ENCODE data around the gene CEACAM1.
"Not testable (repeated sequence)": the region's sequence is repeated elsewhere in the genome, so short reads cannot be mapped to it uniquely, and the experiment has no call there.

CEACAM1 gene

DNA sequence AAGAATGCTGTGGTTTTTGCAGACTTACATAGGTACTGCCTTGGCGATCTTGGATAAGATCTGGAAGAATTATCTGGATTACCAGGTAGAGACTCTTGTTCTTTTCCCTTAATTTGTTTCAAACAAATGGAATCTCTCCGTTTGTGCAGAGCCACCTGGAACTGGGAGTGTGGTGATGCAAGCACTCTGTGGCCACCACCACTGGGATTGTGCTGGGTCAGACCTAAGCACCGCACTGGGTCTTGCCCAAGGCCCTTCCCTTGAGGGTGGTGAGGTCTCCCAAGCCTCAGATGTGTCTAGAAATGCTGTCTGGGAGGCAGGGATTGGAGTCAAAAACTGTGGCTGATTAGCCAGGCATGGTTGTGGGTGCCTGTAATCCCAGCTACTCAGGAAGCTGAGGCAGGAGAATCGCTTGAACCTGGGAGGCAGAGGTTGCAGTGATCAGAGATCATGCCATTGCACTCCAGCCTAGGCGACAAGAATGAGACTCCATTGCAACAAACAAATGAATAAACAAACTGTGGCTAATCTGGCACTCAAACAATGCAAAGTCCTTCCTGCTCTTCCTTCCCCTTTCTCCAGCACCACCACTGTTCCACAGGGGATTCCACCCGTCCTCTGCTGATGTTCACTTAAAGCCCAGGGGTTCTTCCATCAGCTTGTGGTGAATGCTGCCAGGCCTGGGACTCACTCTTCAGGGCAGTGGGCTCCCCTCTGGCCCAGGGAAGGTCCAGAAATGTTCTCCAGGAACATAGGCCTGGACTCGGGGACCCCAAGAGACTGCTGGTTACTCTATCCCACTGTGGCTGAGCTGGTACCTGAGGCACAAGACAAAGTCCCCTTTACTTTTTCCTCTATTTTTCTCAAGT lies 10.8 kb upstream of the CEACAM1 start (continued):
- TF ChIP-seq, protein P1, sequence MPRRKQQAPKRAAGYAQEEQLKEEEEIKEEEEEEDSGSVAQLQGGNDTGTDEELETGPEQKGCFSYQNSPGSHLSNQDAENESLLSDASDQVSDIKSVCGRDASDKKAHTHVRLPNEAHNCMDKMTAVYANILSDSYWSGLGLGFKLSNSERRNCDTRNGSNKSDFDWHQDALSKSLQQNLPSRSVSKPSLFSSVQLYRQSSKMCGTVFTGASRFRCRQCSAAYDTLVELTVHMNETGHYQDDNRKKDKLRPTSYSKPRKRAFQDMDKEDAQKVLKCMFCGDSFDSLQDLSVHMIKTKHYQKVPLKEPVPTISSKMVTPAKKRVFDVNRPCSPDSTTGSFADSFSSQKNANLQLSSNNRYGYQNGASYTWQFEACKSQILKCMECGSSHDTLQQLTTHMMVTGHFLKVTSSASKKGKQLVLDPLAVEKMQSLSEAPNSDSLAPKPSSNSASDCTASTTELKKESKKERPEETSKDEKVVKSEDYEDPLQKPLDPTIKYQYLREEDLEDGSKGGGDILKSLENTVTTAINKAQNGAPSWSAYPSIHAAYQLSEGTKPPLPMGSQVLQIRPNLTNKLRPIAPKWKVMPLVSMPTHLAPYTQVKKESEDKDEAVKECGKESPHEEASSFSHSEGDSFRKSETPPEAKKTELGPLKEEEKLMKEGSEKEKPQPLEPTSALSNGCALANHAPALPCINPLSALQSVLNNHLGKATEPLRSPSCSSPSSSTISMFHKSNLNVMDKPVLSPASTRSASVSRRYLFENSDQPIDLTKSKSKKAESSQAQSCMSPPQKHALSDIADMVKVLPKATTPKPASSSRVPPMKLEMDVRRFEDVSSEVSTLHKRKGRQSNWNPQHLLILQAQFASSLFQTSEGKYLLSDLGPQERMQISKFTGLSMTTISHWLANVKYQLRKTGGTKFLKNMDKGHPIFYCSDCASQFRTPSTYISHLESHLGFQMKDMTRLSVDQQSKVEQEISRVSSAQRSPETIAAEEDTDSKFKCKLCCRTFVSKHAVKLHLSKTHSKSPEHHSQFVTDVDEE (CRISPR knock-in tag; IDR thresholded peaks at IDR 0.05), result no peak
- no peak for TF ChIP-seq TOX (CRISPR knock-in tag; IDR thresholded peaks at IDR 0.05; ENCODE audit: borderline replicate concordance)
- no peak for TF ChIP-seq ZNF565 (CRISPR knock-in tag; conservative IDR thresholded peaks at IDR 0.05; ENCODE audit: low read depth)

DNA sequence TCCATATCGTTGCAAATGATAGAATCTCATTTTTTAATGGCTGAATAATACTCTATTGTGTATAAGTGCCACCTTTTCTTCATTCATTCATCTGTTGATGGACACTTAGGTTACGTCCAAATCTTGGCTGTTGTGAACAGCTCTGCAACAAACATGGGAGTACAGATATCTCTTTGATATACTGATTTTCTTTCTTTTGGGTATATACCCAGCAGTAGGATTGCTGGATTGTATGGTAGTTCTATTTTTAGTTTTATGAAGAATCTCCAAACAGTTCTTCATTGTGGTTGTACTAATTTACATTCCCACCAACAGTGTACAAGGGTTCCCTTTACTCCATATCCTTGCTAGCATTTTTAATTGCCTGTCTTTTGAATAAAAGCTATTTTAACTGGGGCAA lies 7.0 kb upstream of the CEACAM1 start:
- ATAC-seq, result not testable (repeated sequence)

DNA sequence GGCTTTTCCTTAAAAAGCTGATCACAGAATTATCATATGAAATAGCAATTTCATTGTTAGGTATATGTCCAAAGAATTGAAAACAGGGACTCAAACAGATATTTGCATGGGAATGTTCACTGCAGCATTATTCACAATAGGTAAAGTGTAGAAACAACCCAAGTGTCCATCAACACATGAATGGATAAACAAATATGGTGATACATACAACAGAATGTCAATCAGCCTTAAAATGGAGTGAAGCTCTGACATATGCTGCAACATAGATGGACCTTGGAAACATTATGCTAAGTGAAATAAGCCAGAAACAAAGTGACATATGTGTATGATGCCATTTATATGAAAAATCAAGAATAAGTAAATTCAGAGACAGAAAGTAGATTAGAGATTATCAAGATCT lies 6.1 kb upstream of the CEACAM1 start:
- no peak for ATAC-seq
- TF ChIP-seq OSR1 (CRISPR knock-in tag; IDR thresholded peaks at IDR 0.05) (no peak), ZC3H10 (CRISPR knock-in tag; IDR thresholded peaks at IDR 0.05) (no peak)

DNA sequence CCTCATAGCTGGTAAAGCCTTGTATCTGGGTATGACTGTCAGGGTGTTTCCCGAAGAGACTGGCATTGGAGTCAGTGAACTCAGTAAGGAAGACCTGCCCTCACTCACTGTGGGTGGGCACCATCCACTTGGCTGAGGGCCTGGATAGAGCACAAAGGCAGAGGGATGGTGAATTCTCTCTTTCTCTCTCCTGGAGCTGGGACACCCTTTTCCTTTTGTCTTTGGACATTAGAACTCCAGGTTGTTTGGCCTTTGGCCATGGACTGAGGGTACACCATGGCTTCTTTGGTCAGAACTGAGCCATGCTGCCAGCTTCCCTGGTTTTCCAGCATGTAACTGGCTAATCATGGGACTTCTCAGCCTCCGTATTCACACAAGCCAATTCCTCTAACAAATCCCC lies 4.6 kb upstream of the CEACAM1 start:
- ATAC-seq, result no peak
- TF ChIP-seq ZC3H10 (CRISPR knock-in tag; IDR thresholded peaks at IDR 0.05) (no peak), OSR1 (CRISPR knock-in tag; IDR thresholded peaks at IDR 0.05) (no peak), GLIS3 (CRISPR knock-in tag; IDR thresholded peaks at IDR 0.05) (no peak), ZNF8 (CRISPR knock-in tag; IDR thresholded peaks at IDR 0.05) (no peak), CSDC2 (CRISPR knock-in tag; IDR thresholded peaks at IDR 0.05) (no peak), ZFP30 (CRISPR knock-in tag; IDR thresholded peaks at IDR 0.05) (no peak), RARB (CRISPR knock-in tag; IDR thresholded peaks at IDR 0.05) (no peak), ESRRG (CRISPR knock-in tag; IDR thresholded peaks at IDR 0.05) (no peak), ARNTL (CRISPR knock-in tag; IDR thresholded peaks at IDR 0.05; ENCODE audit: borderline replicate concordance, low read depth) (no peak), ISL1 (CRISPR knock-in tag; IDR thresholded peaks at IDR 0.05) (no peak), PPARA (CRISPR knock-in tag; IDR thresholded peaks at IDR 0.05; ENCODE audit: borderline replicate concordance) (no peak), TOX (CRISPR knock-in tag; IDR thresholded peaks at IDR 0.05; ENCODE audit: borderline replicate concordance) (no peak), ZNF70 (CRISPR knock-in tag; IDR thresholded peaks at IDR 0.05) (no peak), BACH2 (CRISPR knock-in tag; IDR thresholded peaks at IDR 0.05; ENCODE audit: borderline replicate concordance) (no peak)
- TF ChIP-seq, protein P2, sequence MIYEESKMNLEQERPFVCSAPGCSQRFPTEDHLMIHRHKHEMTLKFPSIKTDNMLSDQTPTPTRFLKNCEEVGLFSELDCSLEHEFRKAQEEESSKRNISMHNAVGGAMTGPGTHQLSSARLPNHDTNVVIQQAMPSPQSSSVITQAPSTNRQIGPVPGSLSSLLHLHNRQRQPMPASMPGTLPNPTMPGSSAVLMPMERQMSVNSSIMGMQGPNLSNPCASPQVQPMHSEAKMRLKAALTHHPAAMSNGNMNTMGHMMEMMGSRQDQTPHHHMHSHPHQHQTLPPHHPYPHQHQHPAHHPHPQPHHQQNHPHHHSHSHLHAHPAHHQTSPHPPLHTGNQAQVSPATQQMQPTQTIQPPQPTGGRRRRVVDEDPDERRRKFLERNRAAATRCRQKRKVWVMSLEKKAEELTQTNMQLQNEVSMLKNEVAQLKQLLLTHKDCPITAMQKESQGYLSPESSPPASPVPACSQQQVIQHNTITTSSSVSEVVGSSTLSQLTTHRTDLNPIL (CRISPR knock-in tag; IDR thresholded peaks at IDR 0.05; ENCODE audit: low read depth), result no peak
- TF ChIP-seq, protein P3, sequence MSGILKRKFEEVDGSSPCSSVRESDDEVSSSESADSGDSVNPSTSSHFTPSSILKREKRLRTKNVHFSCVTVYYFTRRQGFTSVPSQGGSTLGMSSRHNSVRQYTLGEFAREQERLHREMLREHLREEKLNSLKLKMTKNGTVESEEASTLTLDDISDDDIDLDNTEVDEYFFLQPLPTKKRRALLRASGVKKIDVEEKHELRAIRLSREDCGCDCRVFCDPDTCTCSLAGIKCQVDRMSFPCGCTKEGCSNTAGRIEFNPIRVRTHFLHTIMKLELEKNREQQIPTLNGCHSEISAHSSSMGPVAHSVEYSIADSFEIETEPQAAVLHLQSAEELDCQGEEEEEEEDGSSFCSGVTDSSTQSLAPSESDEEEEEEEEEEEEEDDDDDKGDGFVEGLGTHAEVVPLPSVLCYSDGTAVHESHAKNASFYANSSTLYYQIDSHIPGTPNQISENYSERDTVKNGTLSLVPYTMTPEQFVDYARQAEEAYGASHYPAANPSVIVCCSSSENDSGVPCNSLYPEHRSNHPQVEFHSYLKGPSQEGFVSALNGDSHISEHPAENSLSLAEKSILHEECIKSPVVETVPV (CRISPR knock-in tag; IDR thresholded peaks at IDR 0.05), result no peak
- TF ChIP-seq, protein P4, sequence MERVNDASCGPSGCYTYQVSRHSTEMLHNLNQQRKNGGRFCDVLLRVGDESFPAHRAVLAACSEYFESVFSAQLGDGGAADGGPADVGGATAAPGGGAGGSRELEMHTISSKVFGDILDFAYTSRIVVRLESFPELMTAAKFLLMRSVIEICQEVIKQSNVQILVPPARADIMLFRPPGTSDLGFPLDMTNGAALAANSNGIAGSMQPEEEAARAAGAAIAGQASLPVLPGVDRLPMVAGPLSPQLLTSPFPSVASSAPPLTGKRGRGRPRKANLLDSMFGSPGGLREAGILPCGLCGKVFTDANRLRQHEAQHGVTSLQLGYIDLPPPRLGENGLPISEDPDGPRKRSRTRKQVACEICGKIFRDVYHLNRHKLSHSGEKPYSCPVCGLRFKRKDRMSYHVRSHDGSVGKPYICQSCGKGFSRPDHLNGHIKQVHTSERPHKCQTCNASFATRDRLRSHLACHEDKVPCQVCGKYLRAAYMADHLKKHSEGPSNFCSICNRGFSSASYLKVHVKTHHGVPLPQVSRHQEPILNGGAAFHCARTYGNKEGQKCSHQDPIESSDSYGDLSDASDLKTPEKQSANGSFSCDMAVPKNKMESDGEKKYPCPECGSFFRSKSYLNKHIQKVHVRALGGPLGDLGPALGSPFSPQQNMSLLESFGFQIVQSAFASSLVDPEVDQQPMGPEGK (CRISPR knock-in tag; IDR thresholded peaks at IDR 0.05; ENCODE audit: borderline replicate concordance), result no peak
- TF ChIP-seq, protein P1 (CRISPR knock-in tag; IDR thresholded peaks at IDR 0.05), result no peak
- TF ChIP-seq, protein P5, sequence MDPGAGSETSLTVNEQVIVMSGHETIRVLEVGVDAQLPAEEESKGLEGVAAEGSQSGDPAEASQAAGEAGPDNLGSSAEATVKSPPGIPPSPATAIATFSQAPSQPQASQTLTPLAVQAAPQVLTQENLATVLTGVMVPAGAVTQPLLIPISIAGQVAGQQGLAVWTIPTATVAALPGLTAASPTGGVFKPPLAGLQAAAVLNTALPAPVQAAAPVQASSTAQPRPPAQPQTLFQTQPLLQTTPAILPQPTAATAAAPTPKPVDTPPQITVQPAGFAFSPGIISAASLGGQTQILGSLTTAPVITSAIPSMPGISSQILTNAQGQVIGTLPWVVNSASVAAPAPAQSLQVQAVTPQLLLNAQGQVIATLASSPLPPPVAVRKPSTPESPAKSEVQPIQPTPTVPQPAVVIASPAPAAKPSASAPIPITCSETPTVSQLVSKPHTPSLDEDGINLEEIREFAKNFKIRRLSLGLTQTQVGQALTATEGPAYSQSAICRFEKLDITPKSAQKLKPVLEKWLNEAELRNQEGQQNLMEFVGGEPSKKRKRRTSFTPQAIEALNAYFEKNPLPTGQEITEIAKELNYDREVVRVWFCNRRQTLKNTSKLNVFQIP (CRISPR knock-in tag; IDR thresholded peaks at IDR 0.05; ENCODE audit: borderline replicate concordance, low read depth), result no peak
